ENCODE results near the gene CREB5. TPM values are rescaled to one million over a fixed set of nuclear protein-coding genes. Genes with fewer than 3 reads are reported as not detected.

Gene CREB5
- total RNA-seq, 4 donors from 2014 or later: 6.6 to 18.6 (median 12.6) TPM

- no peaks in the 10 kb centered on the region for H3K27me3 ChIP-seq
- H3K4me3 ChIP-seq: no peak overlapping the region
- peaks cover 35 to 53% (median 37%) of the 10 kb centered on the region in 4 donors for H3K4me1 ChIP-seq
- no peaks in the 10 kb centered on the region for H3K36me3 ChIP-seq
- H3K9me3 ChIP-seq: no peaks in the 10 kb centered on the region
- TF ChIP-seq EP300 (IDR thresholded peaks at IDR 0.05) (no peak), POLR2A (IDR thresholded peaks at IDR 0.05; ENCODE audit: low read depth) (no peak), POLR2AphosphoS5 (IDR thresholded peaks at IDR 0.05) (no peak), CTCF (IDR thresholded peaks at IDR 0.05) (no peak)
- peak overlapping the region in 2 of 4 donors; percentile 7 to 51 for H3K27ac ChIP-seq (replicated peaks in 1 of 4)
- intact Hi-C loops (cut with DNase I): no loop called here
- no peak for DNase-seq (ENCODE audit: extremely low spot score)
- WGBS: 68% methylated on average over 3 of the region's 3 CpGs
Measured at GRCh38 chr7:28700790-28701203, 288.5 kb downstream of the CREB5 start.

- H3K9me3 ChIP-seq: no peaks in the 10 kb centered on the region
- no peak for TF ChIP-seq POLR2AphosphoS5 (IDR thresholded peaks at IDR 0.05)
- TF ChIP-seq POLR2A (IDR thresholded peaks at IDR 0.05; ENCODE audit: low read depth): no peak
- no peak for TF ChIP-seq EP300 (IDR thresholded peaks at IDR 0.05)
- no peak for TF ChIP-seq CTCF (IDR thresholded peaks at IDR 0.05)
- H3K4me1 ChIP-seq: peaks cover 33 to 53% (median 35%) of the 10 kb centered on the region in 4 donors
- H3K36me3 ChIP-seq: no peaks in the 10 kb centered on the region
- no peaks in the 10 kb centered on the region for H3K27me3 ChIP-seq
- 27% methylated on average over 1 of the region's 1 CpG for WGBS
- no peak overlapping the region for H3K4me3 ChIP-seq
- DNase-seq (ENCODE audit: extremely low spot score): no peak
- no peak overlapping the region for H3K27ac ChIP-seq (replicated peaks in 1 of 4)
- intact Hi-C loops (cut with DNase I): no loop called here
Measured at GRCh38 chr7:28701731-28702130, 289.4 kb downstream of the CREB5 start.

DNA sequence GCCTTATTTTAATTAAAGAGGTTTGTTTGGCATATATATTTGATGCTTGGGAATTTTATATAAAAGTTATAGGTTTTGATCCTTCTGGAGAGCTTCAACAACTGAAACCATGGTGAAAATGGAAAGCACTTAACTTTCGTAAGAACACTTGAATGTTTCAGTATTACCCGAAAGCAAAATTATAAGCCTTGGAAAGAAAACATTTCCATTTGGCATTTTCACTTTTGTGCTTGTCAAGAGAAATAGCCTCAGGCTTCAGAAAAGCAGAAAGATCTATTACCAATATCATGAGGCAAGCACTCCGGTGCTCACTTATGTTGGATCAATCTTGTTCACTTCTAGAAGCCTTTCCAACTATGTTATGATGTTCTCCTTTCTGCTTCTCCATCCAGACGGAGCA is 289.9 kb downstream of the CREB5 start:
- no peak overlapping the region for H3K4me3 ChIP-seq
- 73% methylated on average over 4 of the region's 4 CpGs for WGBS
- H3K36me3 ChIP-seq: no peaks in the 10 kb centered on the region
- no peaks in the 10 kb centered on the region for H3K27me3 ChIP-seq
- no peaks in the 10 kb centered on the region for H3K9me3 ChIP-seq
- DNase-seq (ENCODE audit: extremely low spot score): no peak
- H3K27ac ChIP-seq (replicated peaks in 1 of 4): no peak overlapping the region
- TF ChIP-seq POLR2AphosphoS5 (IDR thresholded peaks at IDR 0.05) (no peak), EP300 (IDR thresholded peaks at IDR 0.05) (no peak), POLR2A (IDR thresholded peaks at IDR 0.05; ENCODE audit: low read depth) (no peak), CTCF (IDR thresholded peaks at IDR 0.05) (no peak)
- intact Hi-C loops (cut with DNase I): no loop called here
- H3K4me1 ChIP-seq: peaks cover 34 to 53% (median 37%) of the 10 kb centered on the region in 4 donors

- intact Hi-C loops (cut with DNase I): no loop called here
- Histone ChIP-seq H3K4me1 (peaks cover 36 to 53% (median 43%) of the 10 kb centered on the region in 4 donors), H3K36me3 (no peaks in the 10 kb centered on the region), H3K27ac (replicated peaks in 1 of 4) (no peak overlapping the region), H3K27me3 (no peaks in the 10 kb centered on the region), H3K4me3 (no peak overlapping the region), H3K9me3 (no peaks in the 10 kb centered on the region)
- TF ChIP-seq POLR2A (IDR thresholded peaks at IDR 0.05; ENCODE audit: low read depth) (no peak), POLR2AphosphoS5 (IDR thresholded peaks at IDR 0.05) (no peak), EP300 (IDR thresholded peaks at IDR 0.05) (no peak), CTCF (IDR thresholded peaks at IDR 0.05) (no peak)
- 77% methylated on average over 1 of the region's 1 CpG for WGBS
- no peak for DNase-seq (ENCODE audit: extremely low spot score)
Measured at GRCh38 chr7:28703037-28703765, 290.9 kb downstream of the CREB5 start.

All from esophagus muscularis mucosa (tissue), 4 donors.